ENCODE measurements around the gene CYP2R1.

The CYP2R1 gene

DNA sequence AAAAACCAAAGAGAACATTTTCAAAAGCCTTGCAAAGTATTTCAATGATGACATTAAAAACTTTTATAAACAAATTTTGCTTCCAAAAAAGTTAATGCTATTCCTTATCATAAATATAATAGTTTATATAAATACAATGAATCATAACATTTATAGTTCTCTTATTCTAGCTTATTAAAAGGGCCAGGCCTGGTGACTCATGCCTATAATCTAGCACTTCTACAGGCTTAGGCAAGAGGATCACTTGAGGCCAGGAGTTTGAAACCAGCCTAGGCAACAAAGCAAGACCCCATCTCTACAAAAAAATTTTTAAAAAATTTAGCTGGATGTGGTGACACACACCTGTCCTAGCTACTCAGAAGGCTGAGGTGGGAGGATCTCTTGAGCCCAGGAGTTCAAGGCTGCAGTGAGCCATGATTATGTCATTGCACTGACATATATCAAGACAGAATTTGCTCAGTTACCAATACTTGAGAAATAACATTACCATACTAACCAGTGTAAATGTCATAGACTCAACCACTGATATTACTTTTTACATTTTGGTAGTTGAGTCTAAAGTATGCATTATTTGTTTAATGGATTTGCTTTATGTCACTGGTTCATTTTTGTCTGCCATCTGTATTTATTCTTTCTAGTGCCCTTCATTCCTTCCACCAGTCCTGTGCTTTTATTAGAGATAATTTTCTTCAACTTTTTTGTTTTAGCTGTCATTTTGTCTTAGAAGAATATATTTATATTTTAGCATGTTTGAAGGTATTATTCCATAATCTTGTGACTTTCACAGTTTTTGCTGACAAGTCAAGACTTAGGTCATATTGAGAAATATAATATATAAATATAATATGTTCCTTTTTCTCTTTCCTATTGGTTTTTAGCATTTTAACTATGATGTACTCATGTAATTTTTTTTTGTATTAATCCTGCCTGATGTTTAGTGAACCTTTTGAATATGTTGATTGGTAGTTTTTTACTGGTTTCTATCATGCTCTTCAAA, 56.2 kb downstream of the CYP2R1 start:
- DNase-seq (ENCODE audit: insufficient read length, low spot score) (no peak), FAIRE-seq (no peak)

Data from GM19239 (cell line).